Measurements from ENCODE around the gene P2RX7. TPM values are rescaled to one million over a fixed set of nuclear protein-coding genes. Genes with fewer than 3 reads are reported as not detected.

The P2RX7 gene
- total RNA-seq = 1 to 10 TPM; 3.9 to 8.0 (median 5.0) TPM
- 1 to 10 TPM in 2 of 3 donors, under 1 TPM in 1; 0.60 to 1.9 (median 1.4) TPM for polyA plus RNA-seq

DNA sequence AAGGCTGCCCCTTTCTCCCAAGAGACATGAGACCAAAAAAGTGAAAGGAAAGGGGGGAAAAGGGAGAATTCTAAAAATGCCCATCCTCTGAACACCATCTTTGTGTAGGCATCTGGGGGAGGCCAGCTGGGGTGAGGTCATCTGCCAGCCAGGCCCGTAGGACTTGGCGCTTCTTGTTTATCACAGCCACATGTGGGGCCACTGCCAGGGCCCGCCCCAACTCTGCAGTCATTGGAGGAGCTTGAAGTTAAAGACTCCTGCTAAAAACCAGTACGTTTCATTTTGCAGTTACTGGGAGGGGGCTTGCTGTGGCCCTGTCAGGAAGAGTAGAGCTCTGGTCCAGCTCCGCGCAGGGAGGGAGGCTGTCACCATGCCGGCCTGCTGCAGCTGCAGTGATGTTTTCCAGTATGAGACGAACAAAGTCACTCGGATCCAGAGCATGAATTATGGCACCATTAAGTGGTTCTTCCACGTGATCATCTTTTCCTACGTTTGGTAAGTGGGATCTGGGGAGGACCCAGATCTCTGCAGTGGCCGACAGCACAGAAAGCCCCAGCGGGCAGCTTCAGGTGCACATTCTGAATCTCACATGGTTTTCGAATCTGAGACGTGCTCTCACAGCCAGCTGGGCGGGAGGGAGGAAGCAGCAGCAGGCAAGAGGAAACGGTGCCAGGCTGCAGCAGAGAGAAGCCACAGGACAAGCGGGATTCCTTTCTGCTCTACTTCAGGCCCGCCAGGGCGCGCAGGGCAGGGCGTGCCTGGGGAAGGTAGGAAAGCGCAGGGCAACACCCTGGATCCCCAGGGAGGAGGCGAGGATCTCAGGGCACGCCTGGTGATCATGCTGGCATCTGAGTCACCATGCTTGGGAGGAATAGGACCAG, at the start of gene P2RX7:
TSS of gene P2RX7 (plus strand) at position 276 of the 881 bp plus-strand sequence. CDS start at position 371, 95 bp downstream.
- Histone ChIP-seq H3K9me3 (no peaks in the 10 kb centered on the region), H3K27me3 (no peaks in the 10 kb centered on the region), H3K36me3 (no peaks in the 10 kb centered on the region), H3K4me1 (peaks cover 0 to 38% (median 28%) of the 10 kb centered on the region in 4 donors), H3K4me3 (peak within 1 kb of the TSS; percentile 38 to 61 (median 52)), H3K27ac (peak within 1 kb of the TSS; percentile 74 to 87 (median 79))
- intact Hi-C loops (cut with DNase I) = loop anchor here (2.0 to 10.0 kb wide), 2 partner anchors 78 to 408 kb away; partner anchors contain the start of genes ACADS and P2RX4
- peak; percentile 91 for DNase-seq
- no peak for TF ChIP-seq CTCF (IDR thresholded peaks at IDR 0.05)
- TF ChIP-seq POLR2AphosphoS5 (IDR thresholded peaks at IDR 0.05) = peak in 3 of 4 donors; percentile 73 to 75 (median 73)
- no peak for TF ChIP-seq EP300 (IDR thresholded peaks at IDR 0.05)
- TF ChIP-seq POLR2A (IDR thresholded peaks at IDR 0.05) = no peak
- 3 to 6% methylated on average over 25 of the region's 25 CpGs for WGBS, 2 donors

GRCh38 chr12:121084229-121084628, 48.4 kb upstream of the P2RX7 start:
- TF ChIP-seq POLR2A (IDR thresholded peaks at IDR 0.05) = no peak
- Histone ChIP-seq H3K36me3 (no peaks in the 10 kb centered on the region), H3K4me3 (no peak overlapping the region), H3K27ac (no peak overlapping the region), H3K27me3 (no peaks in the 10 kb centered on the region), H3K4me1 (no peaks in the 10 kb centered on the region), H3K9me3 (no peaks in the 10 kb centered on the region)
- intact Hi-C loops (cut with DNase I) = no loop called here
- WGBS, 2 donors = 89 to 91% methylated on average over 3 of the region's 3 CpGs
- no peak for DNase-seq

DNA sequence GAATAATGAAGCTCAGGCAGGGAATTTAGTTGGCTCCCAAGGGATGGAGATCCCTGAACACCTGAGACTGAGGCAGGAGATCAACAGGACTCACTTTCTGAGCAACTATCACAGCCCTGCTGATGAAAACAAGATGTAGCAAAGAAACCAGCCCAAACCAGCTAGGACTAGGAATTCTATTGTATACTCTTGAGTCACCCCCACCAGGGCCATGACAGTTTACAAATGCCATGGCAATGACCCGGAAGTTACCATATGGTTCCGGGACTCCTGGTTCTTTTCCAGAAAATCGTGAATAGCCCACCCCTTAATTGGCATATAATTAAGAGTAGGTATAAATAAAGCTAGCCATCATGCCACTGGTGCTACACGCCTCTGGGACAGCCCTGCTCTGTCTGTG, 47.6 kb upstream of the P2RX7 start:
- Histone ChIP-seq H3K36me3 (no peaks in the 10 kb centered on the region), H3K4me3 (no peak overlapping the region), H3K9me3 (no peaks in the 10 kb centered on the region), H3K27me3 (no peaks in the 10 kb centered on the region), H3K4me1 (no peaks in the 10 kb centered on the region), H3K27ac (no peak overlapping the region)
- TF ChIP-seq POLR2AphosphoS5 (IDR thresholded peaks at IDR 0.05) (no peak), POLR2A (IDR thresholded peaks at IDR 0.05) (no peak), CTCF (IDR thresholded peaks at IDR 0.05) (no peak), EP300 (IDR thresholded peaks at IDR 0.05) (no peak)
- WGBS, 2 donors = 85 to 90% methylated on average over 4 of the region's 4 CpGs
- no peak for DNase-seq
- intact Hi-C loops (cut with DNase I) = no loop called here

GRCh38 chr12:121085506-121086353, 46.9 kb upstream of the P2RX7 start:
- H3K4me1 ChIP-seq = no peaks in the 10 kb centered on the region
- TF ChIP-seq POLR2A (IDR thresholded peaks at IDR 0.05) = no peak
- TF ChIP-seq EP300 (IDR thresholded peaks at IDR 0.05) = no peak
- TF ChIP-seq POLR2AphosphoS5 (IDR thresholded peaks at IDR 0.05) = no peak
- TF ChIP-seq CTCF (IDR thresholded peaks at IDR 0.05) = no peak
- intact Hi-C loops (cut with DNase I) = no loop called here
- no peaks in the 10 kb centered on the region for H3K27me3 ChIP-seq
- no peaks in the 10 kb centered on the region for H3K9me3 ChIP-seq
- WGBS, 2 donors = 95% methylated on average over 17 of the region's 17 CpGs
- DNase-seq = no peak
- H3K36me3 ChIP-seq = no peaks in the 10 kb centered on the region
- no peak overlapping the region for H3K4me3 ChIP-seq
- no peak overlapping the region for H3K27ac ChIP-seq
